ENCODE data around the gene PTCH2.
"Not testable (repeated sequence)": the region's sequence is repeated elsewhere in the genome, so short reads cannot be mapped to it uniquely, and the experiment has no call there.

The PTCH2 gene

DNA sequence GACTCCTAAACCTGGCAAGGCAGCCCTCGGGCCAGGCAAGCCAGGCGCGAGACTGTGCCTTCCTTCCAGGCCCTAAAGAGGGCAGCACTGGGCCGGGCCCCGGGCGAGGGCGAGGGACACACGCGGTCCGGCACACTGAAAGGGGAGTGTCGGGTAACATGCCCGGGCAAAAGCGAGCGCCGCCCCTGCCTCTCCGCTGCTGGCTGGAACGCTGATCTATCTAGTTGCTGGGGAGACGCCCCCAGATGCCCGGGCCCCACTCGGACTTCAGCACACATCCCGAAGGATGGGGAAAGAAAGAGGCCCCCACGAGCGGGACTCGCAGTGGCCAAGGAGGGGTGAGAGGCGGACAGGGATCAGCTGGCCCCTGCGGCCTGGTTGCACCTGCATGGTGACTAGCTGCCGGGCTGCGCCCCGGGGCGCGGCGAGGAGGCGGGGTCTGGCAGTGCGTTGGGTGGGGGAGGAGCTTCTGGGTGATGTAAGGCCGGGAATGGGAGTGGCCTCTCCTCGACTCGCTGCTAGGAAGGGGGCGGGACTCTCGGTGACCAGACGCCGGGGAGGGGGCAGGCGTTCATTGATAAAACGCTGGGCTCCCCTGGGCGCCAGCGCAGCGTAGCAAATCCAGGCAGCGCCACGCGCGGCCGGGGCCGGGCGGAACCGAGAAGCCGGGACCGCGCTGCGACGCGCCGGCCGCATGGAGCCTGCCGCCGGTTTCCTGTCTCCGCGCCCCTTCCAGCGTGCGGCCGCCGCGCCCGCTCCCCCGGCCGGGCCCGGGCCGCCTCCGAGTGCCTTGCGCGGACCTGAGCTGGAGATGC, 43.1 kb downstream of the PTCH2 start, which contains the start of gene PLK3:
TSS of gene PLK3 (plus strand) at position 608 of the 815 bp plus-strand sequence. CDS start at position 695, 87 bp downstream.
- peak; percentile 97 for DNase-seq

DNA sequence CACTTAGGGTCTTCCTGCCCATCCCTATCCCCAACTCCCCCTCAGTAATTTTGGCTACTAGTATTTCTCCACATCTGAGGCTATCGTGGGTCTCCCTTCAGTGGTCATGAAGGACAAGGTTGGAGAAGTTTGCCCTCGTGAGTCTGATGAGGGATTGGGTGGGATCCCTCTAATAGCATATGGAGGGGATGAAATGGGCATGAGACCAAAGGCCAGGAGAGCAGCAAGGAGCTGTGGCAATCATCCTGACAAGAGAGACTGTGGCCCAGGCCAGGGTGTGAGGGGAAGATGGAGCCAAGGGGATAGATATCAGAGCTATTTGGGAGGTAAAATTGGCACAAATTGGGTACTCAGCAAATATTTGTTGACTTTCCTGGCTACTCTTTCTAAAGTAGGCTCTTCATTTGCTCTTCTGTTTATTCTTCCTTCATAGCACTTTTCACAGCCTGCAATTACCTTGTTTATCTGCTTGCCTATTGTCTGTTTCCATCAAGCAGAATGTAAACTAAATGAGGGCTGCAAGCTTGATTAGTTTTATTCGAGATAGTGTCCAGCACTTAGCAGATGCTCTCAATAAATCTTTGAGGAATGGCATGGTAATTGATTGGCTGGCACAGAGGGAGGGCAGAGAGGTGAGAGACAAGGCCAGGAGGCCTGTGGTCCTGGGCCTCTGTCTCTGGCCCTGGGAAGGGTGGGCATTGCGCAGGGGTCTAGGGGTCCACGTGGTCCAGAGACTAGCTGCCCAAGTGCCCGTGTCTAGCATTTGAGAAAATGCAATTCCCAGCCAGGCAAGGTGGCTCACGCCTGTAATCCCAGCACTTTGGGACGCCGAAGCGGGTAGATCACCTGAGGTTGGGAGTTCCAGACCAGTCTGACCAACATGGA, 44.3 kb downstream of the PTCH2 start:
- DNase-seq: no peak

DNA sequence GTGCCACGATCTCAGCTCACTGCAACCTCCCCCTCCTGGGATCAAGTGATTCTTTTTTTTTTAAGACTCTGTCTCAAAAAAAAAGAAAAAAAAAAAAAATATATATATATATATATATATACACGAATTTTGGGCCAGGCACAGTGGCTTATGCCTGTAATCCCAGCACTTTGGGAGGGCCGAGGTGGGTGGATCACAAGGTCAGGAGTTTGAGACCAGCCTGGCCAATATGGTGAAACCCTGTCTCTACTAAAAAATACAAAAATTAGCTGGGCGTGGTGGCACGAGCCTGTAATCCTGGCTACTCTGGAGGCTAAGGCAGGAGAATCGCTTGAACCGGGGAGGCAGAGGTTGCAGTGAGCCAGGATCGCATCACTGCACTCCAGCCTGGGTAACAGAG, 45.2 kb downstream of the PTCH2 start:
- DNase-seq: not testable (repeated sequence)

DNA sequence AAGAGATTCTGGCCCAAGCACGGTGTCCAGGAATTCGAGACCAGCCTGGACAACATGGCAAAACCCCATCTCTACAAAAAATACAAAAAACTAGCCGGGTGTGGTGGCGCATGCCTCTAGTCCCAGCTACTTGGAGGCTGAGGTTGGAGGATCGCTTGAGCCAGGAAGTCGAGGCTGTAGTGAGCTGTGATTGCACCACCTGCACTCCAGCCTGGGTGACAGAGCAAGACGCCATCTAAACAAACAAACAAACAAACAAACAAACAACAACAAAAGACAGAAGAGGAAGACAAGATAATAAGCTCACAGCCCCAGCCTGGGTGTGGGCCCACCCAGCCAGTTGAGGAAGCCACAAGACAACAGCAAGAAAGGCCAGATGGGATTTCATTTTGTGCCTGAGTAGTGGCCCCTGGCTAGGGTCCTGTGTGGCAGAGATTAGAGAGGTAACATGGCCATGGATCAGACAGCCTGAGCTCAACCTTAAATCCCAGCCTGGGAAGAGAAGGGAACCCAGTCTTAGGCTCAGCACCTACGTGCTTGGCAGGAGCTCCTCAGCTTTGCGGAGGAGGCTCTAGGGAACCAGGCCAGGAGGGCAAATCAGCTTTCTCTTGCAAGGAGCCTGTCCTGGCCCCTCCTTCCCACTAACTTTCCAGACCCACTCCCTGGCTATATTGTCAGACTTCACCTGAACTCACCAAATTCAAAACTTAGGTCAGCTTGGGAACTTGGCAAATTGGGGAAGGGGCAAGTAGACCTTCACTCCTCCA, 50.1 kb downstream of the PTCH2 start:
- no peak for DNase-seq

DNA sequence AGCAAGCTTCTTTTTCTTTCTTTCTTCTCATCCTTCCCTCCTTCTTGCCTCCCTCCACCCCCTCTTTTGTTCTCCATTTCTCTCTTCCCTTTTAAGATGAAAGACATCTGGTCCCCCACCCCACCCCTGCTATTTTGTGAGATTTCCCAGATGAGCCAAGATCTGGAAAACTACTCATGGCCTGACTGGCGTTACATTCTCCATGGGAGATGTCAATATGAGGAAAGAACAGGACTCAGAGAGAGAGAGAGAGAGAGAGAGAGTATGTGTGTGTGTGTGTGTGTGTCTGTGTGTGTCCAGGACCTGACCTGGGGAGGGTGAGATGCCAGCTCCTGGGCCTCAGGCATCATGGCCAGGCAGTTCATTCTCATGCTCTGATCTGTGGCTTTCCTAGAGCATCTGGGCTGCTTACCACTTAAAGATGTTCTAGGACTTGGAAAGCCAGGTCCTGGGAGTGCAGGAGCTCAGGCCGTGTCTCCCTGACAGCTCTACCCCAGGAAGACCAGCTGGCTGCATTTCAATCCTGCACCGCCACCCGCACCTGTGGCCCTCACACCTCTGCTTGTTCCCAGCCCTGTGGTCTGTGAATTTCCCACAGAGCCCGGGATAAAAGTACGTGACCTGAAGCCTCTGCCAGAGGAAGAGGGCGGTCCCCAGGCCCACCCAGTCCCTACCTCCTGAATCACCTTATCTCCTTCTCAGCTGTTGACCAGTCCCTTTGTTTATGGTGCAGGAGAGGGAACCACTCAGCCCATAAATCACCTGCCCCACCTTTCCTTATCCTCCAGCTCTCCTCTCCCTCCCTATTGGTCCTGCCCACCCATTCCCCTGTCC, 51.9 kb downstream of the PTCH2 start:
- no peak for DNase-seq

DNA sequence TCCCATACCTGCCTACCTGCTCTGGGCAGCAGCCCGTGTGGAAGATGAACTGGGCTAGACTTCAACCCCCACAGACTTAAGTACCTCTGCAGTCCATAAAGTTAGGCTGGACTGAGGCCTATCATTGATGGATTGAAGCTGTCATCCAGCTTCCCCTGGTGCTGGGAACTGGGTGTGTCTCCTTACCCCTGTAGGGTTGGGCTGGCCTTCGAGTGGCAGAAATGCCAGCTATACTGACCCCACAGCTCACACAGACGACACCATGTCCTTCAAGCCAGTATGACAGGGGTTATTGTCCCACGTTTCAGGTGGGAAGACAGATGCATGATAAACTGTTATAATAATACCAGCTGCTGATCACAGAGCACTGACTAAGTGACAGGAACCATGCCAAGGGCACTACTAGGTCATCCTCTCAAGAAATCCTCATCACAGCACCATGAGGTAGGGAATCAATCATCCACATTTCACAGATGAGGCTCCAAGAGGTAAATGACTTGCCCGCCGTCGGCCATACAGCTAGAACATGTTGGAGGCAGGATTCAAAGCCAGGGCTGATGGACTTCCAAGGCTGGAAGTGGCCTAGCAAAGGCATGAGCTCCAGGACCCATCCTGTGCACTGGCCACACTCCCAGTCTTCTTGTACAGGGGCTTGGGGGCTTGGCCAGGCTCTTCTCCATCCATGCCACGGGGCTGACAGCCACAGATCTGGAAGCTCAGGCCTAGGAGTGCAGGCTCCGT, 54.8 kb downstream of the PTCH2 start, which contains the start of gene BEST4:
TSS of gene BEST4 (minus strand) at position 51 of the 741 bp plus-strand sequence. CDS start 465 bp downstream, outside the sequence.
- no peak for DNase-seq

DNA sequence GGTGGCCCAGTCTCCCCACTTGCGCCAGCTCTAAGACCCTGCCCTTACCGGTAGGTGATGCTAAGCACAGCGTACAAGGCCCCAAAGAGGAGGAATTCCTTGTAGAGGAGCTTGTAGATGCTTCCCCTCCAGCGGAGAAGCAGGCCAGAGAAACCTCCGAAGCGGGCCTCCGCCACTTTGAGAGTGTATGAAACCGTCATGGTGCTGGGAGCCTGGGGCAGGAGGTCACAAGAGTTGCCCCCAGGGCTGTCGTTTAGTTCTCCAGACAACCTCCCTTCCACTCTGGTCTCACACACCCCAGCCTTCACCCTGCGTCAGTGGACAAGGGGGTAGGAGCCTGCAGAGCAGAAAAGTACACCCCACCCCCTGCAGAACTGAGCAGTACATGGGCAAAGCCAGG, 55.5 kb downstream of the PTCH2 start:
- no peak for DNase-seq

DNA sequence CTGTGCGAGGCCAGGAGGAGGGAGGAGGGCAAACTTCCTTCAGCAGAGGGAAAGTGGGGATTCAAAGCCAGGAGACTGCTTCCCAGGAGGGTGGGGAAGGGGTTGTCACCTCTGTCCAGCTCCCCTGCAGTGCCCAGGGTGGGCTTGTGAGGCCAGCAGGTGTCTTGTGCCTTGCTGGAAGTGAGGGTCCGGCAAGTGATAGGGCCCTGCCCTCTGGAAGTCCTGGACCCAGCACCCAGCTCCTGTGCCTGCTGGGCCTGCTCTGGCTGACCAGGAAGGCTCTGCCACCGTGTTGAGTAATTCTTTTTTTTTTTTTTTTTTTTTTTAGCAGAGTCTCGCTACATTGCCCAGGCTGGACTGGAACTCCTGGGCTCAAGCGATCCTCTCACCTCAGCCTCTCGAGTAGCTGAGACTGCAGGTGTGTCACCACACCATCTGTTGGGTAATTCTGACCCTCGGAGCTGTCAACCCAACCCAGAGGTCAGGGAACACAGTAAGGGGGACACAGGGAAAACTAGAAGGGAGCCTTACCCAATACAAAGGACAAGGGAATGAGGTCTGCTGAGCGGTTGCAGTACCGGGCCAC, 56.1 kb downstream of the PTCH2 start:
- no peak for DNase-seq

DNA sequence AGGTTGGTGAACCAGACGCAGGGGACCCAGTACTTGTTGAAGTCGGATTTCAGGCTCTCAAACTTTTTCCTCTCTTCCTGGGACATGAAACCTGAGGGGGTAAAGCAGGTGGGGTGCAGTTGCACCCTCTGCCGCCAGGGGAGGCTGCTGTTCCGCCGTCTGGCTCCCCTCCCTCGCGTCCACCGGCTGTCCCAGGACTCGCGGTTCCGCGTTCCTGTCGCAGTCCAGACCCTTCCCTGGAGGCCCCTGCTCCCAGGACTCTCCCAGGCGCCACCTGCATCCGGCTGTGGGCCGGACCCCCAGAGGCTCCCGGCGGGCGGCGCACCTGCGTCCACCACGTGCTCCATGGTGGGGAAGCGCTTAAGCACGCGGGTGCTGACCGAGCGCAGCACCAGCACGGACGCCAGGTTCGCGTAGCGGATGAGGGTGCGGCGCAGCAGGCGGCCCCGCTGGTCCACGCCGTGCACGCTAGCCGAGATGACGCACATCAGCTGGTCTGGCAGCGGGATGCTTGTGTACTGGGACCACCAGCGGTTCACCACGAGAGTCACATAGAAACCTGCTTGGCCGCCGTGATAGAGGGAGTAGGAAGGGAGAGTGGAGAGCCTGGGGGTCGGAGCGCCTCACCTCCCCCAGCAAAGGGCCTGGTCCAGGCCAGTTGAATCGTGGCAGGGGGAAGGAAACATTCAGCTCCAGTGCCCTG, 56.8 kb downstream of the PTCH2 start:
- DNase-seq: peak; percentile 61

DNA sequence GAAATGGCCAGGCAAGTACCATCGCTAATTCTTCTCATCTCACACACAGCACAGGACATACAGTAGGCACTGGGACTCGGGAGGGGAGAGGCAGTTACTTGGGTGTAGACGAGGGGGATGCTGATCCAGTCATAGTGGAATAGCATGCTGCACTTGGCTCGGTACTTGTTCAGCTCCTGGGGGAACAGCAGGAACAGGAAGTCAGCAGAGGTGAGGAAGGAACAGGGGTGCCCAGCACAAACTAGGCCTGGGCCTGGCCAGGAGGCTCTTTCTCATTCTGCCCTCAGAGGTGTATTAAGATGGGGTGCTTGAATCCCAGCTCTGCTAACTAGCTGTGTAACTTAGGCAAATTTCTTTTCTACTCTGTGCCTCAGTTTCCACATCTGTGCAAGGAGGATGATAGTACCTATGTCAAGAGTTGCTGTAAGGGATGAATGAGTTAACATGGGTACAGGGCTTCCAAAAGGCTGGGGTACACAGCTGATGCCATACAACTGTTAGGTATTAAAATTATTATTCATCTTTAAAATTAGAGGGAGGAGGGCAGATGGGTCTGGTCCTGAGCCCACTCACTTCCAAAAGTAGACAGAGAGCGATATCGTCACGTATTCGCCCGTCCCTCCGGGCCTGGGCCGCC, 57.4 kb downstream of the PTCH2 start:
- DNase-seq: no peak

DNA sequence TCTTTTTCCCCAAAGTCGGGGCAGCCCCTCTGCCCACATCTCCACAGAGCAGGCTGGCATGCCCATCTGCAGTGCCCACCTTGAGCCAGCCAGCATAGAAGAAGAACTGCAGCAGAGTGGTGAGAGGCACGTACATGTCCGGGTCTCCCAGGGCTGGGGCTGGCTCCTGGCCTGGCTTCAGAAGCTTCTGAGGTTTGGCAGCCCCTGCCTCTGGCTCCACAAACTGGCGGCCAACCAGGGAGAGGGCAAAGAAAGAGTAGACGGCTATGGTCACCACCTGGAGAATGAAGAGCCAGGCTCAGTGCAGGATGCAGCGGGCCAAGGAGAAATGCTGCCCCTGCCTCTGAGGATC, 58.0 kb downstream of the PTCH2 start:
- DNase-seq: no peak

DNA sequence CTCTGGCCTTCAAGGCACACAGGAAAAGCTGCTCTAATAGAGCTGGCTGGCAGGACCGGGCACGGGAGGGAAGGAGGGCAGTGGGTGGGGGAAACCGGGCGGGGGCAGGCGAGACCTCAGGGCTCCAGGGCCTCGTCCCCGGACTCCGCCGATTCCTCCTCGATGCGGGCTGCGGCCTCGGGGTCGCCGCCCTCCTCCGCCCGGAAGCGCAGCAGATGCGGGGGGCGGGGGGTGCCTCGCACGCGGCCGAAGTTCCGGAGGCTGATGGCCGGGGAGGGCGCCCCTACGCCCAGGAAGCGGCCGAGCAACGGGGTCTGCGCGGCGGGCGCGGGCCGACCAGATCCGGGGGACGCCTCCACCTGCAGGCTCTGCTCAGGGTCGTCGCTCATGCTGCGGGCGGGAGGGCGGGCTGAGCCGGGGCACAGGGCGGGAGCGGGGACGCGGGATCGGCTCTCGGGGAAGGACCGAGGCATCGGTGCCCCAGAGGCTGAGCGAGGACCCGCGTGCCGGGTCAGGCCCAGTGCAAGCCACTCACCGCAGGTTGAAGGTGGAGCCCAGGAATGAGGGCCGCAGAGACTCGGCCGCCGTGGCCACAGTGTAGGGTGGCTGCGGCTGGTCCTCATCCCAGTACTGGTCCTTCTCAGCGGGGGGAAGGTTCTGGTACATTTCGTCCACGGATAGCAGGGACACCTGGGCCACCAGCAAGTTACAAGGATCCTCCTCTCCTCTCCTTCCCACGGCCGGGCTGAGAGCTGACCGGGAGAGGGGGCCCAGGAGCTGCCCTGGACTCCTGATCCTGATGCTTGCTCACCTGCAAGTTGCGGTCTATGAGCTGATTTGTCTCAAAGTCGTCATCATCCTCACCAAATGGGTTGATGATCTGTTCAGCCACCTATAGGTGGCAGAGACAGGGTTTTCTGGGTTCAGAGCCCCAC, 58.7 kb downstream of the PTCH2 start:
- DNase-seq: peak; percentile 31

DNA sequence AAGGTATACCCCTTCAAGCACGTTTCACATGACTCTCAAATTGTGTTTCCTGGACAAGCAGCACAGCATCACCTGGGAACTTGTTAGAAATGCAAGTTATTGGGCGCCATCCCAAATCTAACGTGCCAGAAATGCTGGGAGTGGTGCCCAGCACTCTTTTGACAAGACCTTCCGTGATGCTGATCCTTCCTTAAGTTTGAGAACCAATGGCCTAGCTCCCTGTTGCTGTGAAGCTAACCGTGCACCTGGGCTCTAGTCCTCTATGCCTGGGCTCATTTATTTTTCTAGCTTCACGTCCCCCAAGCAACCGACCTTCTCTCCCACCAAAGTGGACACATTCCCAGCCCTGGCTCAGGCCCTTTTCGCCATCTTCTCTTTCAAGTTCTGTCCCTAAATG, 59.4 kb downstream of the PTCH2 start:
- DNase-seq: no peak

DNA sequence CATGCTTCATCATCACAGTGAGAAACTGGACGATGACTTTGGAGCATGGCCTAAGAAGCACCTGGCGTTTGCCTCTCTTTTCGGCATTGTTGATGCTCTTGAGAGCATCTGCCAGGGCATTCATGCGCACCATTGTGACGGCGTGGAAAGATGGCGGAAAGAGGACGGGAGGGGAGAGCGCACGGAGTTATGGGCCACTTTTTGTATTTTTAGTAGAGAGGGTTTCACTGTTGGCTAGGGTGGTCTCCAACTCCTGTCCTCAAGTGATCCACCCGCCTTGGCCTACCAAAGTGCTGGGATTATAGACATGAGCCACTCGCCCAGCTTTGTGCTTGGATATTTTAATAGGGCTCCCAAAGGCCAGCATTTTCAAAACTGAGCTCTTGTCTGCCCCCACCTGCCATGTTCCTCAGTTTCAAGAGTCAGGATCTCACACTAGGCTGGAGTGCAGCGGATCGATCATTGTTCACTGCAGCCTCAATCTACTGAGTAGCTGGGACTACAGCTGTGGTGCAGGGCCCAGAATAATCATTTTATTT, 62.4 kb downstream of the PTCH2 start:
- no peak for DNase-seq

DNA sequence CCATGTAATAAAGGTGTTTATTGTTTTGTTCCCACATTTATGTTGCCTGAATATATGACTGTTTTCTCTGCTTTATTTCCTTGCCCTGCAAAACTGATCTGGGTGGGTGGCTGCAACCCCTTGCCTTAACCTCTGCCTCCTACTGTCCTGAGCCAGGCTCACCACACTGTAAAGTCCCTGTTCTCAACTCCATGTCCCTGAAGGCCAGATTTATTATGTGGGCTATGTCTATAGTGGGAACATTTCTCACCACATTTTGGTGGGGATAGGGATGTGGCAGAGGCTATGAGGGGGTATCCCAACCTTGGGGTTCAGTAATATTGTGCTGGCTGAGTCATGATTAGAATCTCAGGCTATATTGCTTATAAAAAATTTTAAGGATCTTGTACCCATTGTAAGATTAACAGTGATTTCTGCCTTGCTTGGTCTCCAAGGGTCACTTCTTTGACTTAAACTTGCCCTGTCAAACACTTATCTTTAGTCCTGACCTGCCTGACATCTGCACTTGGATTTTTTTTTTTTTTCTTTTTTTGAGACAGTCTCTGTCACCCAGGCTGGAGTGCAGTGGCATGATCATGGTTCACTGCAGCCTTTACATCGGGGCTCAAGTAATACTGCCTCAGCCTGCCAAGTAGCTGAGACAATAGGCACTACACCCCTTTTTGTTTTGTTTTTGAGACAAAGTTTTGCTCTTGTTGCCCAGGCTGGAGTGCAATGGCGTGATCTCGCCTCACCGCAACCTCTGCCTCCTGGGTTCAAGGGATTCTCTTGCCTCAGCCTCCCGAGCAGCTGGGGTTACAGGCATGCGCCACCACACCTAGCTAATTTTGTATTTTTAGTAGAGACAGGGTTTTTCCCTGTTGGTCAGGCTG, 64.1 kb downstream of the PTCH2 start:
- no peak for DNase-seq

DNA sequence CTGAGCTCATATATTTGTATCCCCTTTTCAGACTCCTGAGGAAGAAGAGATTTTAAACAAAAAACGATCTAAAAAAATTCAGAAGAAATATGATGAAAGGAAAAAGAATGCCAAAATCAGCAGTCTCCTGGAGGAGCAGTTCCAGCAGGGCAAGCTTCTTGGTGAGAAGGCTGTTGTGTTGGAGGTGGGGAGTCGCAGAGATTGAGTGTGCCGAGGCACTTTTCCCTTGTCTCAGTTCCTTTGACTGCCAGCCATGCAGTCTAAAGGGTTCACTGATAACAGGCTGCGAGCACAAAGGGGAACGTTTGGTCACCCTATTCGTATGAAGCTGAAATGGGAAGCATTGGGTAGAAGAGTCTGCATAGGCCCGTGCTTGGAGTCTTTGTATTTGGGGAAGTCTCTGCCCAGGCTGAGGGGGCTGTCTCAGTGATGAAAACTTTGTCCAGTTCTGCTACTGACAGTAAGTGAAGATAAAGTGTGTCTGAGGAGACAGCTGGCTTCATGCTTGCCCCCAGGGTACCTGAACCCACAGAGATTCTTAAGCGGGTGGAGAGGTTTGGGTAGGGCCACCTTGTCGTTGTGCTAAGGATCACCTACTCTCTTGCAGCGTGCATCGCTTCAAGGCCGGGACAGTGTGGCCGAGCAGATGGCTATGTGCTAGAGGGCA, 65.0 kb downstream of the PTCH2 start:
- DNase-seq: no peak

DNA sequence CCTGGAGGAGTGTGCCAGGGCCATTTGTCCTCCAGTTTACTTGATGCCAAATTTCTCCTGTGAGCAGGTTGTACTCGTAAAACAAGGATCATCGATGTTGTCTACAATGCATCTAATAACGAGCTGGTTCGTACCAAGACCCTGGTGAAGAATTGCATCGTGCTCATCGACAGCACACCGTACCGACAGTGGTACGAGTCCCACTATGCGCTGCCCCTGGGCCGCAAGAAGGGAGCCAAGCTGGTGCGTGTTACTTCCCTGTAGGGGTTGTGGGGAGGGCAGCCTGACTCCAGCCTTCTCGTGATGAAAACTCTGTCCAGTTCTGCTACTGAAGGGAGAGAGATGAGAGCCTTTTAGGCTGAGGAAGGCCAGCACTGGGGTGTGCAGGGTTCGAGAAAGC, 65.5 kb downstream of the PTCH2 start:
- no peak for DNase-seq

Data from stimulated activated naive CD4-positive, alpha-beta T cell treated with Interleukin-2 at 50 U/mL for 16 hours (primary cell).